Duodenal mucosa (tissue), 2 donors: Measurements from ENCODE around the gene PTPN12.
"Not testable (repeated sequence)": the region's sequence is repeated elsewhere in the genome, so short reads cannot be mapped to it uniquely, and the experiment has no call there.

Source experiments
- H3K27ac ChIP-seq: one replicate; pipeline ENCODE4 v1.7.0; 2013; ENCODE audit warnings: low read depth, low read length
- H3K27me3 ChIP-seq, 2 donors: one replicate each; pipeline ENCODE4 v1.7.0; 2013; ENCODE audit warnings: low read length in 2 of 2, control low read depth in 1 of 2; ENCODE audit not compliant: insufficient read depth in 2 of 2, control insufficient read depth in 1 of 2
- H3K36me3 ChIP-seq, 2 donors: one replicate each; pipeline ENCODE4 v1.7.0; 2013; ENCODE audit warnings: low read length in 2 of 2, control low read depth in 1 of 2; ENCODE audit not compliant: insufficient read depth in 2 of 2, control insufficient read depth in 1 of 2
- H3K4me1 ChIP-seq, 2 donors: one replicate each; pipeline ENCODE4 v1.7.0; 2013; ENCODE audit warnings: low read length in 2 of 2, control low read depth in 1 of 2; ENCODE audit not compliant: insufficient read depth in 2 of 2, control insufficient read depth in 1 of 2
- H3K4me3 ChIP-seq, 2 donors: one replicate each; pipeline ENCODE4 v1.7.0; 2013; ENCODE audit warnings: low read length in 2 of 2, low read depth in 1 of 2
- H3K9ac ChIP-seq, 2 donors: one replicate each; pipeline ENCODE4 v1.7.0; 2013; ENCODE audit warnings: low read length in 2 of 2, low read depth in 1 of 2
- H3K9me3 ChIP-seq, 2 donors: one replicate each; pipeline ENCODE4 v1.7.0; 2013; ENCODE audit warnings: low read length in 2 of 2, control low read depth in 1 of 2; ENCODE audit not compliant: control insufficient read depth in 1 of 2

PTPN12 gene

GRCh38 chr7:77537136-77537777 lies at the start of gene PTPN12:
Gene PTPN12, plus strand, starts transcription at chr7:77537295. Its CDS starts 252 bp downstream, at chr7:77537547.
- Histone ChIP-seq H3K4me1 (peaks cover 12 to 16% of the 10 kb centered on the region in 2 donors), H3K4me3 (peak within 1 kb of the TSS; percentile 98 to 99), H3K27ac (peak within 1 kb of the TSS; percentile 97), H3K36me3 (no peaks in the 10 kb centered on the region), H3K9me3 (no peaks in the 10 kb centered on the region), H3K27me3 (no peaks in the 10 kb centered on the region), H3K9ac (peak within 1 kb of the TSS; percentile 97 to 100)

- H3K27me3 ChIP-seq = no peaks in the 10 kb centered on the region
- no peaks in the 10 kb centered on the region for H3K4me1 ChIP-seq
- no peak overlapping the region for H3K4me3 ChIP-seq
- H3K9me3 ChIP-seq = no peaks in the 10 kb centered on the region
- H3K27ac ChIP-seq = no peak overlapping the region
- no peak overlapping the region for H3K9ac ChIP-seq
- no peaks in the 10 kb centered on the region for H3K36me3 ChIP-seq
Observed at GRCh38 chr7:77488986-77489385, 48.1 kb upstream of the PTPN12 start.

- Histone ChIP-seq H3K4me3 (no peak overlapping the region), H3K9me3 (peaks cover 3% of the 10 kb centered on the region in 2 donors), H3K27me3 (no peaks in the 10 kb centered on the region), H3K9ac (no peak overlapping the region), H3K27ac (no peak overlapping the region), H3K36me3 (no peaks in the 10 kb centered on the region), H3K4me1 (no peaks in the 10 kb centered on the region)
Observed at GRCh38 chr7:77497079-77497478, 40.0 kb upstream of the PTPN12 start.

- H3K36me3 ChIP-seq = no peaks in the 10 kb centered on the region
- no peak overlapping the region for H3K4me3 ChIP-seq
- H3K9ac ChIP-seq = no peak overlapping the region
- H3K27ac ChIP-seq = no peak overlapping the region
- H3K9me3 ChIP-seq = peaks cover 3% of the 10 kb centered on the region in 2 donors
- no peaks in the 10 kb centered on the region for H3K27me3 ChIP-seq
- no peaks in the 10 kb centered on the region for H3K4me1 ChIP-seq
Observed at GRCh38 chr7:77498659-77499379, 38.3 kb upstream of the PTPN12 start.

GRCh38 chr7:77501192-77501515 lies 35.9 kb upstream of the PTPN12 start:
- H3K9me3 ChIP-seq = no peaks in the 10 kb centered on the region
- no peak overlapping the region for H3K9ac ChIP-seq
- no peak overlapping the region for H3K27ac ChIP-seq
- H3K4me1 ChIP-seq = no peaks in the 10 kb centered on the region
- H3K27me3 ChIP-seq = no peaks in the 10 kb centered on the region
- H3K4me3 ChIP-seq = no peak overlapping the region
- H3K36me3 ChIP-seq = no peaks in the 10 kb centered on the region

- H3K9ac ChIP-seq = no peak overlapping the region
- no peaks in the 10 kb centered on the region for H3K27me3 ChIP-seq
- no peak overlapping the region for H3K27ac ChIP-seq
- no peaks in the 10 kb centered on the region for H3K36me3 ChIP-seq
- H3K9me3 ChIP-seq = no peaks in the 10 kb centered on the region
- no peak overlapping the region for H3K4me3 ChIP-seq
- H3K4me1 ChIP-seq = no peaks in the 10 kb centered on the region
Observed at GRCh38 chr7:77504951-77505350, 32.1 kb upstream of the PTPN12 start.

- Histone ChIP-seq H3K4me3 (no peak overlapping the region), H3K36me3 (no peaks in the 10 kb centered on the region), H3K9ac (no peak overlapping the region), H3K27ac (no peak overlapping the region), H3K9me3 (no peaks in the 10 kb centered on the region), H3K27me3 (no peaks in the 10 kb centered on the region), H3K4me1 (no peaks in the 10 kb centered on the region)
Observed at GRCh38 chr7:77506899-77507298, 30.2 kb upstream of the PTPN12 start.

- H3K27ac ChIP-seq, H3K9me3 ChIP-seq, H3K4me3 ChIP-seq, H3K36me3 ChIP-seq, H3K4me1 ChIP-seq, H3K27me3 ChIP-seq, H3K9ac ChIP-seq: not testable (repeated sequence)
Observed at GRCh38 chr7:77513002-77513670, 24.0 kb upstream of the PTPN12 start.

GRCh38 chr7:77516085-77516484 lies 21.0 kb upstream of the PTPN12 start:
- H3K36me3 ChIP-seq = no peaks in the 10 kb centered on the region

GRCh38 chr7:77520261-77520660 lies 16.8 kb upstream of the PTPN12 start:
- Histone ChIP-seq H3K36me3 (no peaks in the 10 kb centered on the region), H3K9ac (no peak overlapping the region), H3K27me3 (no peaks in the 10 kb centered on the region), H3K4me3 (no peak overlapping the region), H3K4me1 (no peaks in the 10 kb centered on the region), H3K27ac (no peak overlapping the region), H3K9me3 (no peaks in the 10 kb centered on the region)

More at GRCh38 chr7:77516085-77516484, 21.0 kb upstream of the PTPN12 start:
- Histone ChIP-seq H3K9me3 (no peaks in the 10 kb centered on the region), H3K9ac (no peak overlapping the region), H3K27me3 (no peaks in the 10 kb centered on the region), H3K27ac (no peak overlapping the region), H3K4me1 (no peaks in the 10 kb centered on the region), H3K4me3 (no peak overlapping the region)
